NCI-H748 (cell line): Measurements from ENCODE around the gene TMEM260.
"Not testable (repeated sequence)": the region's sequence is repeated elsewhere in the genome, so short reads cannot be mapped to it uniquely, and the experiment has no call there.

Experiments
- DNase-seq: peaks from one replicate; lab custom pipeline; 2025; ENCODE audit not compliant: unreplicated experiment; lab: John Stamatoyannopoulos, UW

The TMEM260 gene

GRCh38 chr14:56594428-56594827 lies 14.8 kb downstream of the TMEM260 start:
- DNase-seq = no peak

- DNase-seq = no peak
Measured at GRCh38 chr14:56598519-56598918, 18.9 kb downstream of the TMEM260 start.

- no peak for DNase-seq
Measured at GRCh38 chr14:56603648-56604047, 24.1 kb downstream of the TMEM260 start.

GRCh38 chr14:56608689-56609088 lies 29.1 kb downstream of the TMEM260 start:
- peak; percentile 17 for DNase-seq

GRCh38 chr14:56611663-56612062 lies 32.1 kb downstream of the TMEM260 start:
- not testable (repeated sequence) for DNase-seq

GRCh38 chr14:56617084-56617483 lies 37.5 kb downstream of the TMEM260 start:
- DNase-seq = no peak

GRCh38 chr14:56630707-56631106 lies 51.1 kb downstream of the TMEM260 start:
- no peak for DNase-seq

- no peak for DNase-seq
Measured at GRCh38 chr14:56632195-56632594, 52.6 kb downstream of the TMEM260 start.

GRCh38 chr14:56633544-56633943 lies 53.9 kb downstream of the TMEM260 start:
- no peak for DNase-seq

GRCh38 chr14:56635041-56635440 lies 55.4 kb downstream of the TMEM260 start:
- no peak for DNase-seq

GRCh38 chr14:56647493-56647892 lies 67.9 kb downstream of the TMEM260 start:
- DNase-seq = no peak

GRCh38 chr14:56648508-56649301 lies 69.1 kb downstream of the TMEM260 start:
- DNase-seq = peak; percentile 34

- no peak for DNase-seq
Measured at GRCh38 chr14:56649382-56649781, 69.8 kb downstream of the TMEM260 start.

GRCh38 chr14:56650048-56650447 lies 70.5 kb downstream of the TMEM260 start:
- DNase-seq = no peak

GRCh38 chr14:56650979-56651378 lies 71.4 kb downstream of the TMEM260 start:
- no peak for DNase-seq

GRCh38 chr14:56657604-56658003 lies 78.0 kb downstream of the TMEM260 start:
- no peak for DNase-seq

- no peak for DNase-seq
Measured at GRCh38 chr14:56659378-56659777, 79.8 kb downstream of the TMEM260 start.

GRCh38 chr14:56659964-56660551 lies 80.5 kb downstream of the TMEM260 start:
- peak; percentile 85 for DNase-seq

GRCh38 chr14:56660677-56661389 lies 81.2 kb downstream of the TMEM260 start:
- peak; percentile 96 for DNase-seq

- DNase-seq = no peak
Measured at GRCh38 chr14:56661478-56661877, 81.9 kb downstream of the TMEM260 start.

- DNase-seq = no peak
Measured at GRCh38 chr14:56664811-56665421, 85.3 kb downstream of the TMEM260 start.

- peak; percentile 45 for DNase-seq
Measured at GRCh38 chr14:56666294-56666693, 86.7 kb downstream of the TMEM260 start.
